AG08396 (cell line): ENCODE data around the gene PPP4R4.
"Not testable (repeated sequence)": the region's sequence is repeated elsewhere in the genome, so short reads cannot be mapped to it uniquely, and the experiment has no call there.

ENCODE experiments used
- DNase-seq: peaks from one replicate; pipeline ENCODE4 v3.0.0; 2012; ENCODE audit warnings: low spot score, mixed read lengths

Gene PPP4R4

DNA sequence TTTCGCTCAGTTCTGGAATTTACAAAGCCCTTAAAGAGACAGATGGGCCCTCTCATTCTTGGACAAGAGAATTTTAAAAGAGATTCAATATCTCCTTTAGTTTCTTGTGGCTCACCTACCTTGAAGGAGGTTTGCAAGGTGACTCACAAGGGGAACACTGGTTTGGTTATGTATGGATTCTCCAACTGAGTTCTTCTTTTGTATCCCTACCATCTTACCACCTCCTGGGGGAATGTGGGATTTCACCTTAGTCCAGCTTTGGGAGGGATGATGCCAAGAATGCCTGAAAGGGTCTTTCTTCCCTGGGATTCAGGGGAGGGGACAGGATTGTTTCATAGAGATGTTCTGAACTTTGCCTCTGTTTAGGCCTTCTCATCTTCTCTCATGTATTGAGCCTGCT lies 3.7 kb downstream of the PPP4R4 start:
- no peak for DNase-seq

DNA sequence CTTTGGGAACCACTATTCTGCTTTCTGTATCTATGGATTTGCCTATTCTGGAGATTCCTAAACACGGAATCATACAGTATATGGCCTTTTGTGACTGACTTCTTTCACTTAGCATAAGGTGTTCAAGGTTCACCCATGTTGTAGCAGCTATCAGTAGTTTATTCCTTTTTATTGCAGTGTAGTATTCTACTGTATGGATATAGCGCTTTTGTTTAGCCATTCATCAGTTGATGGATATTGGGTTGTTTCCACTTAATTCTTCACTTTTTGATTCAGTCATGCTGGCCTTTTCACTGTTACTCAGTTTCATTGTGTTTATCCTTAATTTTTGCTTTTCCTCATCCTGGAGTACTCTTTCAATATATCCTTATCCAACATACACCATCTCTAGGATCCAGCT lies 5.1 kb downstream of the PPP4R4 start:
- no peak for DNase-seq

DNA sequence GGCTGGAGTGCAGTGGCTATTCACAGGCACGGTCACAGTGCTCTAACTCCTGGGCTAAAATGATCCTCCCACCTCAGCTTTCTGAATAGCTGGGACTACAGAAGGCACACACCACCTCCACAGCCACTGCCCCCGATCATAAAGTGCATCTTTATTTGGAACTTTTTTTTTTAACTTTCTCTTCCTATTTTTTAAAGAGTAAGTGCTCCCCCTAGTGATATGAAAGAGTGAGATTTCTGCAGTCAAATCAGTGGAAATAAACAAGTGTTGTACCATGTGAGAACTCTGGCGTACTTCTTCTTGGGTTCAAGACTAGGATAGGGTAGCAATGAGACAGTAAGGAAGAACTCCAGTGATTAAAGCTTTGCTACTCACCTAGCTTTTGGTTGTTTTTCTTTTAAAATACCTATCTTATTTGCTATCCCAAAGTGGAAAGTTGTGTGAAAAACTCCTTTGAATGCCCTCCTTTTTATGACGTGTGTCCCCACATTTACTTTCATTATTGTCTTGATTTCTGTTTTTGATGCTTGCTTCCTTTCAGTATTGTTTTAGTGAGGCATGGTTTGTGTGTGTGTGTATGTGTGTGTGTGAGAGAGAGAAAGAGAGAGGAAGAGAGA lies 6.6 kb downstream of the PPP4R4 start:
- DNase-seq: no peak

DNA sequence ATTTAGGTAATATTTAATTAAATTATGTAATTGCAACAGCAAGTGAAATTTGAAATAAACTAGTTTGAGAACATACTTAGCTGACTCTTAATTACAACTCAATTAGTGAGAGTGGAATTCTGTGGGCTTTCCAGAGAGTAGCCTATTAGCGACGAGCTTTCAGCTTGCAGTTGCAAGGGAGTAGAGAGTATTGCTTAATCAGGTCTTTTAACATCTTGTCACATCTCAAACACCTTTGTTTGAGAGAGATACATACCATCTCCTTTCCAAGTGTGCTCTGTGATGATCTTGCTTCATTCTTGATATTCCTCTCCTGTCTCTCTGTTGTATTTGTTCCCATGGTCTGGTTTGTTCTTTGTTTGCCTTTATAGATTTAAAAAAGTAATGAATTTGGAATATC lies 7.7 kb downstream of the PPP4R4 start:
- no peak for DNase-seq

DNA sequence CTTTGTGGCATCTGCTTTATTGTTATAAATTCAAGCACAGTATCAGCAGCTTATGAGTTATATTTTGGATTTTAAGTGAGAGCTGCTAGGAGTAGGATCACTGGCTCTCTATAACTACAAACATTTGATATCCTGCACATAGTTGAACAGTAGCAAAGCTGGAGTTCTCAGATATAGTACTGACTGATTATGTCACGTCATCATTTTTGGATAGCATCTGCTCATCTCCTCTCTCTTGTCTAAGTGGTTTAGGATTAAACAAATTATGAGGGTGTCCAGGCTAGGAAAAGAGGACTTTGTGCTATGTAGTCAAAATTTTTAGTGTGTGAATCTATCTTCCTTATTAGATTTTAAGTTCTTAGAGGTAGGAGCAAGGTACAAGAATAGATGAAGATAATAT lies 18.4 kb downstream of the PPP4R4 start:
- no peak for DNase-seq

DNA sequence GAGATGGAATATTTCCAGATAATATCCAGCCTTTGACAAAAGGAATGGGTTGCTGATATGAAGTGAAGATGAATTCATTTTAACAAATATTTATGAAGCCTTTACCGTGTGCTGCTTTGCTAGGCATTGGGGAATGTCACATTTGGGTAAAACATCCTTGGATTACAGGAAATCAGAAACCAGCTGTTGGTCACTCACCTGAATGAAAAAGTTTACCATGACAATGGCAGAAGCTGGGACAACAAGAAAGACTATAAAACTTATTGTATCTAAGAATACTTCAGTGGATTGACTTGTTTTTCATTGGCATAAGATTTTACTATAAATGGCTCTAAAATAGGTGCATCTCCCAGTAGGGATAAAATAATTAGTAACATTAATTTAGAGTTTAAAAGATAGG lies 19.7 kb downstream of the PPP4R4 start:
- DNase-seq: no peak

DNA sequence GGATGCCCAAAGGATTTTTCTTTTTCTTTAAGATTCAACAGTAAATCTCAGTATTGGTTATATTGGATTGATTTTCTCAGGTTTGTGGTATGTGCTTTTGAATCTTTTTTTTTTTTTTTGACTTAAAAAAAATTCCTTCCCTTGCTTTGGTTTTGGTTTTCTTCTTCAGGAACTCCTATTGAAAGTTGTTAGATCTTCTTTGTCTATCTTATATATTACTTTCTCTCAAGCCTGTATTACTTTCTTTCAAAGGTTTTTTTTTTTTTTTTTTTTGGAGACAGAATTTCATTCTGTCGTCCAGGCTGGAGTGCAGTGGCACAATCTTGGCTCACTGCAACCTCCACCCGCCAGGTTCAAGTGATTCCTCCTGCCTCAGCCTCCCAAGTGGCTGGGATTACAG lies 21.9 kb downstream of the PPP4R4 start:
- DNase-seq: no peak

DNA sequence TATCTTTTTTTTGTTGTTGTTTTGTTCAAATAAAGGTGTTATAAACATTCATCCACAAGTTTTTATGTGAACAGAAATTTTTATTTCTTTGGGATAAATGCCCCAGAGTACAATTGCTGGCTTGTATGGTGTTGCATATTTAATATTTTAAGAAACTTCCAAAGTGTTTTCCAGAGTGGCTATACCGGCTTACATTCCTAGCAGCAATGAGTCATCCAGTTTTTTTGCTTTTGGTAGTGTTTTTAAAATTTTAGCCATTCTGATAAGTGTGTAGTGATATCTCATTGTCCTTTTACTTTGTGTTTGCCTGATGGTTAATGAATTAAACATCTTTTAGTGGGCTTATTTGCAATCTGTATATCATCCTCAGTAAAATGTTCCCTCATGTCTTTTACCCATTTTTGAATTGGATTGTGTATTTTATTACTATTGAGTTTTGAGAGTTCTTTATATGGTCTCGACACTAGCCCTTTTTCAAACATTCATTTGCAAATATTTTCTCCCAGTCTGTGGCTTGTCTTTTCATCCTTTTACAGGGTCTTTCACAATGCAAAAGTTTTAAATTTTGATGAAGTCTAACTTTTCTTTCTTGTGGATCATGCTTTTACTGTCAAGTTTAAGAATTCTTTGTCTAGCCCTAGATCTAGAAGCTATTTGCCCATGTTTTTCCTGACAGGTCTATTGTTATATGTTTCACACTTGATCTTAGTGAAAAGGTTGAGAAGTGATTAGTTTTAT lies 29.5 kb downstream of the PPP4R4 start:
- no peak for DNase-seq

DNA sequence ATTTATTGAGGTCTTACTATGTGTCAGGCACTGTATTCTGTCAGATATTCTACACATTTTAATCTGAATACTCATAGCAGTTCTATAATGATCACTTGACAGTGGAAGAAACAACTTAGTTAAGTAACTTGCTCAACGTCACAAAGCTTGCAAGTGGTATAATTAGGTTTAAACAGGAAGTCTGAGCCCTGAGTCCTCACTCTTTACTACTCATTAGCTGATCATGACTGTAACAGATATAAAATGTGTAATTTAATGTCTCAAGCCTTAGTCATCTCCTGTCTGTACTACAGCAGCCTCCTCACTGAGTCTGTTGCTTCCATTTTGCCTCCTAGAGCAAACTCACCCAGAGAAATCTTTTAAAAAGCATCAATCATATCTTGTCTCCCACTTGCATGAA lies 38.9 kb downstream of the PPP4R4 start:
- DNase-seq: peak; percentile 34

DNA sequence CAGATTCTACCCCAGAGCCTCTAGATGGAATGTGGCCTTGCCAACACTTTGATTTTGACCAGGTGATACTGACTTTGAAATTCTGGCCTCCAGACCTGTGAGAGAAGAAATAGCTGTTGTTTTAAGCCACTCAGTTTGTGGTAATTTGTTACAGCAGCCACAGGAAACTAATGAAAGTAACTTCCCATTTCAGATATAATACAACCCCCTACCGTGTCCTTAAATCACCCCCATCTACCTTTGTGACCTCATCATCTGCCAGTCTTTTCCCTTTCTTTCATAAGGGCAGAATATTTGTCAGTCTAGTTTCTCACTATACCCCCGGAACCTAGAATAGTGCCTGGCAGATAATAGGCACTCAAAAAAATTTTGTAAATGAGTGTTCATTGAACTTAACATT lies 39.6 kb downstream of the PPP4R4 start:
- DNase-seq: no peak

DNA sequence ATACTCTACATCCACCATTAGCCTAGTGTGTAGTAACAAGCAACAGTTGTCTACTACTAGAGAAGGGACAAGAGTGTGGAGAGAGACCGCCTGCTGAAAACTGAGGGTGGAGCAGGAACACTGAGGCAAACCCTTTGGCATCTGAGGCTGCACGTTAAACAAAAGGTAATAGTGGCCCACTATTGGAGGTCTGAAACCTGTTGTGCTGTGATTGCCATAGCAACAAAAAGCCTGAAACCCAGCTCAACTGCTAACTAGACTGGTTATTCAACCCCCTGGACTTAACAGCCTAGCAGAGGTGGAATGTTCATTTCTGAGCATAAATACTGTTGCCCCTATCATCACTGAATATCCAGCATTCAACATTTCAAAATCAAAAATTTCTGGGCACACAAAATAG lies 43.0 kb downstream of the PPP4R4 start:
- no peak for DNase-seq

DNA sequence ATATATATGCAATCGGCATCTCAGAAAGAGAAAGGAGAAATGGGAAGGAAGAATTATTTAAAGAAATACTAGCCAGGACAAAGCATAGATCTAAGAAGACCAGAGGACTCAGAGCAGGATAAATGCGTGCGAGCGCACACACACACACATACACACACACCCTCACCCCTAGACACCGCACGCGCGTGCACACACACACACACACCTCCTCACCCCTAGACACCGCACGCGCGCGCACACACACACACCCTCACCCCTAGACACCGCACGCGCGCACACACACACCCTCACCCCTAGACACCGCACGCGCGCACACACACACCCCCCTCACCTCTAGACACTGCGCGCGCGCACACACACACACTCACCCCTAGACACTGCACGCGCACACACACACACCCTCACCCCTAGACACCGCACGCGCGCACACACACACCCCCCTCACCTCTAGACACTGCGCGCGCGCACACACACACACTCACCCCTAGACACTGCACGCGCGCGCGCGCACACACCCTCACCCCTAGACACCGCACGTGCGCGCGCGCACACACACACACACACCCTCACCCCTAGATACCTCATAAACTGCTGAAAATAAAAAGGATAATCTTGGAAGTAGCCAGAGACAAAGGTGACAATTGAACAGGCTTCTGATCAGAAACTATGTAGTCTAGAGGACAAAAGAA lies 44.2 kb downstream of the PPP4R4 start:
- not testable (repeated sequence) for DNase-seq

DNA sequence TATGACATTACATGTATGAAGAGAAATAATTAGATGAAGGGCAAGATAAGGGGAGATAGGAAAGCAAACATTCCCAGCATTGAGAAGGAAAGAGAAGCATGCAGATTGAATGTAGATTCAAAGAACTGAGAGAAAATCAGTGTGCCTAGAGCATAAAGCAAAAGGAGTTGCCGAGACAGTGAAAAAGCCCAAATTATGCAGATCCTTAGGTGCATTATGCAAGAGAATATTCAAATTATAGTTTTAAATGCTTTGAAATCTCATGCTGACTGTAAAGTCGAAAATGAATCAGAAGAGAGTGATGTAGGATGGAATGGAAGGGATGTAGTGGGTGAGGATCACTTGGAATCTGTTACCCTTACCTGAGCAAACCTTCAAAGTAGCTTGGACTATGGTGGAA lies 49.9 kb downstream of the PPP4R4 start:
- DNase-seq: no peak

DNA sequence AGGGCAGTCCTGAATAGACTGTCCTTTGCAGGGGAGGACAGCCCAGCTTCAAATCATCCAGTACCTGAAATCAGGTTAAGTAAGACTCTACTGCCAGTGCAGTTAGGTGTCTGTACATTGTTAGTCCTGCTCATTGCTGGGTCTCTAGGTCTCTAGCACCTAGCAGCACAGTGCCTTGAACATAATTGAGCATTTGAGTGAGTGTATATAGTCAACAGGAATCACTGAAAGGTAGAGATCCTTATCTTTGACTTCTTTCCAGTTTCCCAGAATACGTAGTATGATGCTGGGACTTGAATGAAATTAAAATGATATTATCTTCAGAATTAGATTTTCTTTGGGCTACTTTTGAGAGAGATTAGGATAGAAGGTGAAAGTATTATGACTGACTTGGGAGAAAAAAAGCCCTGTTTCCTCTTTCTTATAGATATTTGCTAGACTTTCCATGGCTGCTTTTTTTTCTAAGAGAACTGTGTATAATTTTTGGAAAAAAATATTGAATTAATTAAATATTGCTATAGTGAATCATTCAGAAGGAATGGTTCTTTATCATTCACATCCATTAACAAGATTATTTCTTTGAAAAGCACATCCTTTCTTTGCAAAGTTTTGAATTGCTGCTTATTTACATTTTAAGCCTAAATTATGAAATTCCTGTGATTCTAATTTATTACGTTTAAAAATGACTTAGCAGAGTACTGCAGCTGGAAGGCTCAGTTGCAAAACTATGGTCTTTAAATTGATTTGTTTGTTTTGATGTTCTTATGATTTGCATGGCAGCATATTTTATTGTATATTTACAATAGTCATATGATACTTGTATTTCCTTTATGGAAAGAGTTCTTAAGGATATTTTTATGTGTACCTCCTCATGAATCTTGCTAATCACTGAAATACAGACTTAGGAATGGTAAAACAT lies 51.6 kb downstream of the PPP4R4 start:
- DNase-seq: no peak

DNA sequence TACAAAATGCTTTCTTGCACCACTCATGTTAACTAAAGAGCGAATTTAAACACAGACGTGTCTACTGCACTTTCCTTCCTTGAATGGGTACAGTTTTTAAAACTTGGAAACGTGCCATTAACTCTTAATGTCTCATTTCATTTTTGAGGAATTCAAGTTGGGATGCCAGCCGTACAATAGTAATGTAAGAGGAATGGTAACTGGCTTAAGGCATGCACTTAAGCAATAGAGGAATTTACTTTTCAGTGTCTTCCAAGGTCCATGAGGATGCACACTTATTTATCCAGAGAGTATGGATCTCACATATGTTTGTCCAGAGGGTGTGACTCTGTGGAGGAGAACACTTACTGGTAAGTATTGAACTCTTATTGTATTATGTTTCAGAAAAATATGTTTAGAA lies 52.9 kb downstream of the PPP4R4 start:
- peak; percentile 36 for DNase-seq

DNA sequence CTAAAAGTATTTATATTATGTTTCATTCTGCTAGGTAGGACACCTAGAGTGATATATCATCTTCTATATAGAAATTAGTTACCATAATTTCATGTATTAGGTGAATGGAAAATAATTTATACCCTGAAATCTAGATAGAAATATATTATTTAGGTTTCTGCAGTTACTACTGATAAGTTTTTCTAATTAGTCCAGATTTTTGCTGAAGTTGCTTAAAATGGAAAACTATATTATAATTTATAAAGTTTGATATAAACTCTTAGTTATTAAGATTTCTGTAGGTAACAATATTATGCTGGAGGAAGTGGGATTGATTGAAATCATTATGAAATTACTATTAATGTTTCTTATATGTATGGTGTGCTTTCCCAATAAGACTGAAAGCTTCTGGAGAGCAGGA lies 62.9 kb downstream of the PPP4R4 start:
- no peak for DNase-seq

DNA sequence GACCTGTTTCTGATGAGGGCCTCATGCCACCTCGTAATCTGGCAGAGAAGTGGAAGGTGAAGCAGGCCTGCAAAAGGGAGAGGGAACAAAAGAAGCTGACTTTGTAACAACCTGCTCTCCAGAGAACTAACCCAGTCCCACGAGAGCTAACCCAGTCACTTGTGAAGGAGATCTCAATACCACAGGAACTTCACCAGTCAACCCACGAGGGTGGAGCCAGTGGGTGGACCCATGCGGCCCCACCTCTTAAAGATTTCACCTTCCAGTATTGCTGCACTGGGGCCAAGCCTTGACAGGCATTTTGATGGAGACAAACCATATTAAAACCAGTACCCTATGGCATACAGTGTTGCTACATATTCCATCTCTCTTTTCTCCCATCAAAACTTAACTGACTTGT lies 63.9 kb downstream of the PPP4R4 start:
- DNase-seq: no peak

DNA sequence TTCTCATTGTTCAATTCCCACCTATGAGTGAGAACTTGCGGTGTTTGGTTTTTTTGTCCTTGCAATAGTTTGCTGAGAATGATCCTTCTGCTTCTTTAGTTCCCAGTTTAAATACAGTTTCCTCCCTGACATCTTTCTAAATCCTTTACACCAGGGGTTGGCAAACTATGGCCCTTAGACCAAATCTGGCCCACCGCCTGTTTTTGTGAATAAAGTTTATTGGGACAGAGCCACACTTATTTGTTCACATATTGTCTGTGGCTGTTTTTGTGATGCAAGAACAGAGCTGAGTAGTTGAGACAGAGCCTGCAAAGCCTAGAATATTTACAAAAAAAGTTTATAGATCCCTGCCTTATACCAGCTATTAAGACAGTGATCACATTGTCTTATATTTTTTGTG lies 65.3 kb downstream of the PPP4R4 start:
- no peak for DNase-seq

DNA sequence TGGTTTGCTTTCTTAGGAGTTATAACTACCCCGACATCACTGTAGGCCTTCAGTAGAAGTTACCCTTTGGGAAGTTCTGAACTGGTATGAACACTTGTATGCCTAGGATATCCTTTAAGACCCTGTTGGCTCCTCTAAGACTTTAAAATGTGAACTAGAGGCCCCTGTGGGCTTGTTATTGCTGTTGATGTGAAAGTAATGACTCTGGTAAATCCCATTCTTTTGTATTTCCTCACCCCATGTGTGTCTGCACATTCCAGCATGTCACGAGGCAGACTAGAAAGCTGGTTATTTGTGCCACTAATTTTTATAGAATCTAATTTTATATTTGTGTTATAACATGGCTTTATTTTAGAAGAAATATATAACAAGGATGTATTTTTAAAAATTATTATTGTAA lies 70.1 kb downstream of the PPP4R4 start:
- DNase-seq: no peak

DNA sequence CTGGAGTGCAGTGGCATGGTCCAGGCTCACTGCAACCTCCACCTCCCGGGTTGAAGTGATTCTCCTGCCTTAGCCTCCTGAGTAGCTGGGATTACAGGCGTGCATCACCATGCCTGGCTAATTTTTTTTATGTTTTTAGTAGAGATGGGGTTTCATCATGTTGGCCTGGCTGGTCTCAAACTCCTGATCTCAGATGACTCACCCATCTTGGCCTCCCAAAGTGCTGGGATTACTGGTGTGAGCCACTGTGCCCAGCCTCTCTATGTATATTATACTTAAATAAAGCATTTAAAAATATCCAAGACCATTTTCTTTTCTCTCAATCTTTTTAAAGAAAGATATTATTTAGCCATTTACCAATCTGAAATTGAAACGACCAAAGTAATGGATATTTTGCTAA lies 90.1 kb downstream of the PPP4R4 start:
- DNase-seq: not testable (repeated sequence)

DNA sequence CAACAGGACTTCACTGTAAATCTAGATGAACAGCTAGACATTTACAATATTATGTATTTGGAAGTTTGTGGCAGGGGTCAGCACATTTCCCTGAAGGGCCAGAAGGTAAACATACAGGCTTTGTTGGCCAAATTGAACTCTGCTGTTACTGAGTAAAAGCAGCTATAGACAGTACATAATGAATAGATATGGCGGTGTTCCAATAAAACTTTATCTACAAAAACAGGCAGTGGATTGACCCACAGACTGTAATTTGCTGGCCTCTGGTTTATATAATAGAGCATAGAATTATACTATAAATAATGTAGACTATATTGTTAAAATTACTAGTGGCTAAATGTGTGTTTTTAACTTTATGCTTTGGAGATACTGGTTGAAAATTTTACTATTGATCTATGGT lies 93.2 kb downstream of the PPP4R4 start:
- no peak for DNase-seq

DNA sequence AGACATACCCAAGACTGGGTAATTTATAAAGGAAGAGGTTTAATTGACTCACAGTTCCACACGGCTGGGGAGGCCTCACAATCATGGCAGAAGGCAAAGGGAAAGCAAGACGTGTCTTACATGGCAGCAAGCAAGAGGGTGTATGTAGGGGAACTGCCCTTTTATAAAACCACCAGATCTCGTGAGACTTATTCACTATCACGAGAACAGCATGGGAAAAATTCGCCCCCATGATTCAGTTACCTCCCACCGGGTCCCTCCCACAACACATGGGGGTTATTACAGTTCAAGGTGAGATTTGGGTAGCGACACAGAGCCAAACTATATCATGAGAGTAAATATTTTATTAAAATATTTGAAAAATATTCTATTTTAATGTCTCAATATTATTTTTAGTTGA lies 94.5 kb downstream of the PPP4R4 start:
- DNase-seq: not testable (repeated sequence)
